HG02623 (cell line): Measurements from ENCODE around the gene ADAMTS3.
"Not testable (repeated sequence)": the region's sequence is repeated elsewhere in the genome, so short reads cannot be mapped to it uniquely, and the experiment has no call there.

ENCODE experiments used
- ATAC-seq: cut with Tn5 transposase; IDR thresholded peaks from one replicate; pipeline ENCODE4 v1.9.1; 2021; ENCODE audit warnings: moderate library complexity; ENCODE audit not compliant: unreplicated experiment

ADAMTS3 gene

GRCh38 chr4:72484981-72485380 is 84.0 kb downstream of the ADAMTS3 start:
- no peak for ATAC-seq

- no peak for ATAC-seq
These were observed 95.6 kb downstream of the ADAMTS3 start for GRCh38 chr4:72473434-72473900.

- ATAC-seq = no peak
These were observed 97.2 kb downstream of the ADAMTS3 start for GRCh38 chr4:72471816-72472215.

GRCh38 chr4:72468904-72469502 is 100.0 kb downstream of the ADAMTS3 start:
- no peak for ATAC-seq

- no peak for ATAC-seq
These were observed 101.4 kb downstream of the ADAMTS3 start for GRCh38 chr4:72467633-72468032.

GRCh38 chr4:72463724-72464123 is 105.3 kb downstream of the ADAMTS3 start:
- ATAC-seq = no peak

- no peak for ATAC-seq
These were observed 111.9 kb downstream of the ADAMTS3 start for GRCh38 chr4:72457158-72457557.

- ATAC-seq = no peak
These were observed 117.7 kb downstream of the ADAMTS3 start for GRCh38 chr4:72451349-72451748.

- no peak for ATAC-seq
These were observed 119.3 kb downstream of the ADAMTS3 start for GRCh38 chr4:72449705-72450104.

- no peak for ATAC-seq
These were observed 120.8 kb downstream of the ADAMTS3 start for GRCh38 chr4:72448231-72448630.

GRCh38 chr4:72446353-72447055 is 122.5 kb downstream of the ADAMTS3 start:
- no peak for ATAC-seq

GRCh38 chr4:72444092-72444491 is 124.9 kb downstream of the ADAMTS3 start:
- ATAC-seq = no peak

- no peak for ATAC-seq
These were observed 126.3 kb downstream of the ADAMTS3 start for GRCh38 chr4:72442715-72443114.

GRCh38 chr4:72442147-72442546 is 126.9 kb downstream of the ADAMTS3 start:
- no peak for ATAC-seq

- no peak for ATAC-seq
These were observed 128.6 kb downstream of the ADAMTS3 start for GRCh38 chr4:72440386-72440785.

GRCh38 chr4:72432975-72433374 is 136.0 kb downstream of the ADAMTS3 start:
- ATAC-seq = no peak

- ATAC-seq = no peak
These were observed 136.7 kb downstream of the ADAMTS3 start for GRCh38 chr4:72432282-72432681.

- ATAC-seq = no peak
These were observed 138.0 kb downstream of the ADAMTS3 start for GRCh38 chr4:72430988-72431387.

- no peak for ATAC-seq
These were observed 139.0 kb downstream of the ADAMTS3 start for GRCh38 chr4:72430050-72430449.

GRCh38 chr4:72429397-72429889 is 139.6 kb downstream of the ADAMTS3 start:
- ATAC-seq = no peak

GRCh38 chr4:72427057-72427456 is 142.0 kb downstream of the ADAMTS3 start:
- ATAC-seq = no peak

- ATAC-seq = not testable (repeated sequence)
These were observed 143.1 kb downstream of the ADAMTS3 start for GRCh38 chr4:72425908-72426307.
